Retinal pigment epithelial cell (primary cell): ENCODE data around the gene IL1RL2.

Experiments used
- DNase-seq: peaks from one replicate; pipeline ENCODE4 v3.0.0-alpha.2; 2010; ENCODE audit warnings: low read depth
- H3K4me3 ChIP-seq: 2 replicates; pipeline ENCODE4 v1.5.1; 2011; ENCODE audit warnings: mild to moderate bottlenecking, low read length, control low read depth, moderate library complexity
- TF ChIP-seq, protein P1 (sequence below): conservative IDR thresholded peaks from 2 replicates; pipeline ENCODE4 v1.5.1; 2011; ENCODE audit warnings: low read depth, low read length, control low read depth, inconsistent platforms

Gene IL1RL2

DNA sequence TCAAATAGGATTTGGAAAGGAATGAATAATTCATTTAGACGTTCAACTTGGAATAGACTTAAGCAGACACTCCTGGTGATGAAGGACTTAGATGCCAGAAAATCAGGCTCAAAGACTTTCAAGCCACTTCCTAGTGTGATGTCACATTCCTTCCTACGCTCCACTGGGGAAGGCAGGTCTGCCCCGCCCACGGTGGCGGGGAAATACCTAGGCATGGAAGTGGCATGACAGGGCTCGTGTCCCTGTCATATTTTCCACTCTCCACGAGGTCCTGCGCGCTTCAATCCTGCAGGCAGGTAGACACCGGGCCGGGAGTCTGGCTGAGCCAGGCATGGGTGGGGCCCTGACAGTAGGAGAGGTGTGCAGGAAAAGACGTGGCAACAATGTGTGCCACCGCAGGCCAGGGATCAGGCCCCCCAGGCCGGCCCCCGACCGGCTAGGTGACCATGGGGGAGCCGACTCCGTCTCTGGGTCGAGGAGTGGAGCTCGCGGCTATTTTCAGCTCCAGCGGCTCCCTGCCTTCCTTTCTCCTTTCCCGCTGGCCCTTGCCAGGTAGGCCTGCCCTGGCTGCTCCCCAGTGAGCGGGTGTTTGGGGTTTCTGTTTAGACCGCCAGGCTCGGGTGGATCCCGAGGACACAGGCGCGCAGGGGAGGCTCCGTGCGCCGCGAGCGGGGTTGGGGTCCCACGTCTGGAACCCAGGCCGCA is at the start of gene IL1RL2:
TSS of gene IL1RL2 (plus strand) at position 233 of the 705 bp plus-strand sequence. CDS start 845 bp downstream, outside the sequence.
- TF ChIP-seq, protein P1, sequence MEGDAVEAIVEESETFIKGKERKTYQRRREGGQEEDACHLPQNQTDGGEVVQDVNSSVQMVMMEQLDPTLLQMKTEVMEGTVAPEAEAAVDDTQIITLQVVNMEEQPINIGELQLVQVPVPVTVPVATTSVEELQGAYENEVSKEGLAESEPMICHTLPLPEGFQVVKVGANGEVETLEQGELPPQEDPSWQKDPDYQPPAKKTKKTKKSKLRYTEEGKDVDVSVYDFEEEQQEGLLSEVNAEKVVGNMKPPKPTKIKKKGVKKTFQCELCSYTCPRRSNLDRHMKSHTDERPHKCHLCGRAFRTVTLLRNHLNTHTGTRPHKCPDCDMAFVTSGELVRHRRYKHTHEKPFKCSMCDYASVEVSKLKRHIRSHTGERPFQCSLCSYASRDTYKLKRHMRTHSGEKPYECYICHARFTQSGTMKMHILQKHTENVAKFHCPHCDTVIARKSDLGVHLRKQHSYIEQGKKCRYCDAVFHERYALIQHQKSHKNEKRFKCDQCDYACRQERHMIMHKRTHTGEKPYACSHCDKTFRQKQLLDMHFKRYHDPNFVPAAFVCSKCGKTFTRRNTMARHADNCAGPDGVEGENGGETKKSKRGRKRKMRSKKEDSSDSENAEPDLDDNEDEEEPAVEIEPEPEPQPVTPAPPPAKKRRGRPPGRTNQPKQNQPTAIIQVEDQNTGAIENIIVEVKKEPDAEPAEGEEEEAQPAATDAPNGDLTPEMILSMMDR = no peak
- H3K4me3 ChIP-seq = peak within 1 kb of the TSS; percentile 57
- no peak for DNase-seq

GRCh38 chr2:102137138-102137537 is 49.7 kb upstream of the IL1RL2 start:
- TF ChIP-seq, protein P1 = no peak
- no peak for DNase-seq
- H3K4me3 ChIP-seq = no peak overlapping the region

- TF ChIP-seq, protein P1 = no peak
- no peak for DNase-seq
These were observed 48.5 kb upstream of the IL1RL2 start for GRCh38 chr2:102138331-102138730.

GRCh38 chr2:102139851-102140250 is 47.0 kb upstream of the IL1RL2 start:
- TF ChIP-seq, protein P1 = no peak
- no peak overlapping the region for H3K4me3 ChIP-seq
- DNase-seq = no peak

More at GRCh38 chr2:102138331-102138730, 48.5 kb upstream of the IL1RL2 start:
- no peak overlapping the region for H3K4me3 ChIP-seq

DNA sequence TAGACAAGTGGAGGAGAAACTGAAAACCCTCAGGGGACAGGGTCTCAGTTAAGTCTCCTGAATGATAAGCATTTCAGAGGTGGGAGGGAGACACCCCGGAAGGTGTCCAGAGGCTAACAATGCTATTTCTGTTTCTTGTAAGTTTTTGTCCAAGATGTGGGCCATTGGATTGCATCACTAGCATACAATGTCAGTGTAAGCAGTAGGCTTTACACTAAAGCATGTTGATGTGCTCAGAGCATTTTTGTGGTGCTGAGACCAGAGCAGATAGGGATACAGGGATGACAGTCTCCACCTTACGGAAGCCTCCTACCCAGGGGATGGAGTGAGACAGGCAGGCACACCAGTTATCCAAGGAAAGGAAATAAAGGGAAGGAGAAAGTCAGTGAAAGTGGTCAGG is 46.4 kb upstream of the IL1RL2 start:
- no peak overlapping the region for H3K4me3 ChIP-seq
- TF ChIP-seq, protein P1 = no peak
- no peak for DNase-seq

DNA sequence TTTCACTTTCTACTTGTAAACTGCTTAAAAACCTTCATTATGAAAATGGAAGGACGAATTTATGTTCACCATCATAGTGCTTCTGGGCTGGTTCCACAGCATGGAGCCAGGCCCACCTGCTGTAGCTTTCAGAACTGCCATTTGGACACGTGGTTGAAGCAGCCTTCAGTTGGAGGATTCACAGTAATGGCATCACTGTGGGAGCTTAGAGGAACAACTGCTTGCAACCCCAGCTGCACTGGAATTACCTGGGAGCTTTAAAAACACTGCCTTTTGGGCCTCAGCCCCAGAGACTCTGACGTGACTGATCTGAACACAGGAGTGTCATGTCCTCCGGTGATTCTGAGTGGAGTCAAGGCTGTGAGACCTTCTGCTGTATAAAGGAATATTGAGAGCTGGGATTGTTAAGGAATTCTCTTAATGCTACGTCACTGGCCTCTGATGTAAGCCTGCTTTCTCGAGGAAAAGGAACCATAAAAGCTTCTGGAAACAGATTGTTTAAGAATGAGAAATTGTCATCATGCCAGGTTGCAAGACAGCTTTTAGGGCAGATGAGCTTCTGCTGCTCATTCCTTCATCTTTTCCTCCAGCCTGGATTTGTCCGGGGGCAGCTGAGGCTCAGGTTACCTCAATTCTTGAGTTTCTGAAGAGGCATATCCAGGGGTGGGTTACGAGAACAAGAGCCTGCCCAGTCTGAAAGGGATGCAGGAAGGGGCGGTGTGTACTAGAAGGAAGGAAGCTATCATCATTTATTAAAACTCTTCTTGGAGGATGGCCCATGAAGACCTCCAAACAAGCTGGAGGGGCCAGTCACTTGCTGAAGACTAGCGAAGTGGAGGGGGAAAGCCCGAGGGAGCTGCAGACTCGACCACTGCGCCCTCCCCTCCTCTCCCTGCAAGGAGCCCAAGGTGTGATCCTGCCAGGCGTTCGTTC is 45.5 kb upstream of the IL1RL2 start:
- DNase-seq = no peak
- TF ChIP-seq, protein P1 = no peak
- no peak overlapping the region for H3K4me3 ChIP-seq
